Measurements from ENCODE around the gene RPS27. TPM values are rescaled to one million over a fixed set of nuclear protein-coding genes. Genes with fewer than 3 reads are reported as not detected.
A peak's percentile ranks its signal among the peaks of the same experiment; 100 is the strongest.

The RPS27 gene
- total RNA-seq, 2 donors from 2014 or later, result 1,048 to 1,210 TPM

GRCh38 chr1:153962088-153963029 is 28.2 kb upstream of the RPS27 start:
- Histone ChIP-seq H3K4me3 (peak overlapping the region; percentile 63), H3K27me3 (no peaks in the 10 kb centered on the region), H3K4me1 (peaks cover 23% of the 10 kb centered on the region), H3K36me3 (peaks cover 11% of the 10 kb centered on the region), H3K9ac (ENCODE audit: low read depth in 2 of 2, low read length in 2 of 2) (peak overlapping the region; percentile 92 to 99), H3K27ac (peak overlapping the region; percentile 96), H3K9me3 (no peaks in the 10 kb centered on the region)
- TF ChIP-seq CTCF (IDR thresholded peaks at IDR 0.05), result no peak
- intact Hi-C loops (cut with DNase I), result no loop called here
- DNase-seq, result peak; percentile 48

GRCh38 chr1:153963030-153963849 is 27.3 kb upstream of the RPS27 start, which contains the start of gene SLC39A1:
SLC39A1 (minus strand) TSS chr1:153963537; CDS start chr1:153962715, 822 bp downstream.
- no peaks in the 10 kb centered on the region for H3K27me3 ChIP-seq
- peak; percentile 100 for DNase-seq
- H3K9ac ChIP-seq (ENCODE audit: low read depth in 2 of 2, low read length in 2 of 2), result peak within 1 kb of the TSS; percentile 92 to 99
- peak within 1 kb of the TSS; percentile 96 for H3K27ac ChIP-seq
- TF ChIP-seq CTCF (IDR thresholded peaks at IDR 0.05), result no peak
- peaks cover 23% of the 10 kb centered on the region for H3K4me1 ChIP-seq
- peaks cover 11% of the 10 kb centered on the region for H3K36me3 ChIP-seq
- peak within 1 kb of the TSS; percentile 63 for H3K4me3 ChIP-seq
- H3K9me3 ChIP-seq, result no peaks in the 10 kb centered on the region
- intact Hi-C loops (cut with DNase I), result no loop called here

GRCh38 chr1:153963850-153964331 is 26.7 kb upstream of the RPS27 start:
- Histone ChIP-seq H3K36me3 (peaks cover 11% of the 10 kb centered on the region), H3K9me3 (no peaks in the 10 kb centered on the region), H3K4me3 (peak overlapping the region; percentile 63), H3K27me3 (no peaks in the 10 kb centered on the region), H3K27ac (peak overlapping the region; percentile 96), H3K9ac (ENCODE audit: low read depth in 2 of 2, low read length in 2 of 2) (peak overlapping the region; percentile 60 to 99), H3K4me1 (peaks cover 22% of the 10 kb centered on the region)
- peak; percentile 70 for DNase-seq
- intact Hi-C loops (cut with DNase I), result no loop called here
- TF ChIP-seq CTCF (IDR thresholded peaks at IDR 0.05), result no peak

- Histone ChIP-seq H3K4me1 (peaks cover 10% of the 10 kb centered on the region), H3K27me3 (no peaks in the 10 kb centered on the region), H3K27ac (peak within 1 kb of the TSS; percentile 98), H3K9ac (ENCODE audit: low read depth in 2 of 2, low read length in 2 of 2) (peak within 1 kb of the TSS; percentile 73 to 85), H3K4me3 (peak within 1 kb of the TSS; percentile 50), H3K36me3 (no peaks in the 10 kb centered on the region), H3K9me3 (no peaks in the 10 kb centered on the region)
- no peak for TF ChIP-seq CTCF (IDR thresholded peaks at IDR 0.05)
- DNase-seq, result peak; percentile 96
- intact Hi-C loops (cut with DNase I), result no loop called here
Measured at GRCh38 chr1:153967107-153967999, 23.2 kb upstream of the RPS27 start, which contains the start of gene CREB3L4. CREB3L4 (plus strand) TSS chr1:153967902; CDS start chr1:153968526, 624 bp downstream.

All from colonic mucosa (tissue), 4 donors.